Neural crest cell (in vitro differentiated cells): ENCODE data around the gene CAPS. TPM values are rescaled to one million over a fixed set of nuclear protein-coding genes. Genes with fewer than 3 reads are reported as not detected.

Source experiments
- DNase-seq: peaks from one replicate; pipeline ENCODE4 v3.0.0; 2021; ENCODE audit warnings: low read depth, mixed read lengths, low spot score
- H3K27ac Mint-ChIP-seq: one replicate; pipeline ENCODE4 v1.8.0; 2021; ENCODE audit warnings: mild to moderate bottlenecking, mixed read lengths; ENCODE audit not compliant: unreplicated experiment
- H3K27me3 Mint-ChIP-seq: 2 replicates; pipeline ENCODE4 v1.8.0; 2021; ENCODE audit warnings: low read depth, mild to moderate bottlenecking, mixed read lengths
- H3K36me3 Mint-ChIP-seq: 2 replicates; pipeline ENCODE4 v1.8.0; 2021; ENCODE audit warnings: low read depth, mild to moderate bottlenecking, mixed read lengths
- H3K4me1 Mint-ChIP-seq: 2 replicates; pipeline ENCODE4 v1.8.0; 2021; ENCODE audit warnings: mixed read lengths
- H3K4me3 Mint-ChIP-seq: one replicate; pipeline ENCODE4 v1.8.0; 2021; ENCODE audit warnings: mild to moderate bottlenecking, mixed read lengths
- H3K9me3 Mint-ChIP-seq: 2 replicates; pipeline ENCODE4 v1.8.0; 2021; ENCODE audit warnings: mixed read lengths
- total RNA-seq: library from RNA; stranded (reverse); gene quantifications from 2 replicates; pipeline ENCODE4 v1.2.1, GENCODE V29; 2021
- TF ChIP-seq, protein P1 (sequence below): fragments of 200-600 bp; sonication (generic); conservative IDR thresholded peaks from 2 replicates; pipeline ENCODE4 v1.5.0; 2021; ENCODE audit warnings: antibody characterized with exemption, mild to moderate bottlenecking

CAPS gene
- total RNA-seq, 1 donor from 2014 or later: 2.6 TPM

- DNase-seq: no peak
- peaks cover 13% of the 10 kb centered on the region for H3K27me3 Mint-ChIP-seq
- H3K36me3 Mint-ChIP-seq: no peaks in the 10 kb centered on the region
- TF ChIP-seq, protein P1, sequence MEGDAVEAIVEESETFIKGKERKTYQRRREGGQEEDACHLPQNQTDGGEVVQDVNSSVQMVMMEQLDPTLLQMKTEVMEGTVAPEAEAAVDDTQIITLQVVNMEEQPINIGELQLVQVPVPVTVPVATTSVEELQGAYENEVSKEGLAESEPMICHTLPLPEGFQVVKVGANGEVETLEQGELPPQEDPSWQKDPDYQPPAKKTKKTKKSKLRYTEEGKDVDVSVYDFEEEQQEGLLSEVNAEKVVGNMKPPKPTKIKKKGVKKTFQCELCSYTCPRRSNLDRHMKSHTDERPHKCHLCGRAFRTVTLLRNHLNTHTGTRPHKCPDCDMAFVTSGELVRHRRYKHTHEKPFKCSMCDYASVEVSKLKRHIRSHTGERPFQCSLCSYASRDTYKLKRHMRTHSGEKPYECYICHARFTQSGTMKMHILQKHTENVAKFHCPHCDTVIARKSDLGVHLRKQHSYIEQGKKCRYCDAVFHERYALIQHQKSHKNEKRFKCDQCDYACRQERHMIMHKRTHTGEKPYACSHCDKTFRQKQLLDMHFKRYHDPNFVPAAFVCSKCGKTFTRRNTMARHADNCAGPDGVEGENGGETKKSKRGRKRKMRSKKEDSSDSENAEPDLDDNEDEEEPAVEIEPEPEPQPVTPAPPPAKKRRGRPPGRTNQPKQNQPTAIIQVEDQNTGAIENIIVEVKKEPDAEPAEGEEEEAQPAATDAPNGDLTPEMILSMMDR: no peak
- H3K27ac Mint-ChIP-seq: no peak overlapping the region
- H3K9me3 Mint-ChIP-seq: no peaks in the 10 kb centered on the region
- no peak overlapping the region for H3K4me3 Mint-ChIP-seq
- H3K4me1 Mint-ChIP-seq: no peaks in the 10 kb centered on the region
Measured at GRCh38 chr19:5894704-5895349, 19.2 kb upstream of the CAPS start.

GRCh38 chr19:5895409-5895808 is 18.6 kb upstream of the CAPS start:
- H3K27ac Mint-ChIP-seq: no peak overlapping the region
- no peaks in the 10 kb centered on the region for H3K9me3 Mint-ChIP-seq
- no peak for DNase-seq
- peaks cover 7% of the 10 kb centered on the region for H3K27me3 Mint-ChIP-seq
- TF ChIP-seq, protein P1: no peak
- H3K4me3 Mint-ChIP-seq: no peak overlapping the region
- no peaks in the 10 kb centered on the region for H3K36me3 Mint-ChIP-seq
- no peaks in the 10 kb centered on the region for H3K4me1 Mint-ChIP-seq

DNA sequence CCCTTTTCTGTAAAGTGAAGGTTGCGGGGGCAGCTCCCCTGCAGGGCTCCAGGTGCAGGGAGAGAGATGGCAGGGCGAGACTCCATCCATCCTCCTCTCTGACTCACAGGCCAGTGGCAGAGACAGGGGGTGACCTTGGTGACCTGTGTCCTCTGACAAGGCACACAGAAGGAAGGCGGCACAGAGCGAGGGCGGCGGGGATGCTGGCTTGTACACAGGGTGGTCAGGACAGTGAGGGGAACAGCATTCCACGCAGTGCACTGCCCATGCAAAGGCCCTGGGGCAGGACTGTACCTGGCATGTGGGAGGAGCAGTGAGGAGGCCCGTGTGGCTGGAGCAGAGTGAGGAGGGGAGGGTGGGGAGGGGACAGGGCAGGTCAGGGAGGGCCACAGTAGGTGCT is 18.2 kb upstream of the CAPS start:
- Mint-ChIP-seq H3K9me3 (no peaks in the 10 kb centered on the region), H3K4me3 (peak overlapping the region; percentile 56), H3K27me3 (peaks cover 3% of the 10 kb centered on the region), H3K36me3 (no peaks in the 10 kb centered on the region), H3K4me1 (no peaks in the 10 kb centered on the region), H3K27ac (no peak overlapping the region)
- TF ChIP-seq, protein P1: no peak
- DNase-seq: no peak

GRCh38 chr19:5896365-5897076 is 17.5 kb upstream of the CAPS start:
- H3K36me3 Mint-ChIP-seq: no peaks in the 10 kb centered on the region
- H3K9me3 Mint-ChIP-seq: no peaks in the 10 kb centered on the region
- H3K4me3 Mint-ChIP-seq: no peak overlapping the region
- H3K27ac Mint-ChIP-seq: no peak overlapping the region
- peaks cover 4% of the 10 kb centered on the region for H3K4me1 Mint-ChIP-seq
- TF ChIP-seq, protein P1: no peak
- peaks cover 3% of the 10 kb centered on the region for H3K27me3 Mint-ChIP-seq
- no peak for DNase-seq

- H3K4me1 Mint-ChIP-seq: peaks cover 4% of the 10 kb centered on the region
- TF ChIP-seq, protein P1: no peak
- no peak for DNase-seq
Measured at GRCh38 chr19:5897189-5897969, 16.7 kb upstream of the CAPS start.

More at GRCh38 chr19:5897189-5897969, 16.7 kb upstream of the CAPS start:
- Mint-ChIP-seq H3K27ac (no peak overlapping the region), H3K9me3 (no peaks in the 10 kb centered on the region), H3K36me3 (no peaks in the 10 kb centered on the region), H3K27me3 (no peaks in the 10 kb centered on the region), H3K4me3 (no peak overlapping the region)
